ENCODE measurements around the gene LRP1B. TPM values are rescaled to one million over a fixed set of nuclear protein-coding genes. Genes with fewer than 3 reads are reported as not detected.

The LRP1B gene
- total RNA-seq, 3 donors from 2014 or later: not detected

- Mint-ChIP-seq H3K9me3 (peaks cover 11% of the 10 kb centered on the region), H3K36me3 (ENCODE audit: insufficient read depth) (no peaks in the 10 kb centered on the region), H3K4me3 (no peak overlapping the region), H3K27me3 (ENCODE audit: low read depth) (no peaks in the 10 kb centered on the region), H3K4me1 (ENCODE audit: low read depth) (no peaks in the 10 kb centered on the region)
- no peak for DNase-seq
- ATAC-seq: no peak
Measured at GRCh38 chr2:141411419-141411818, 719.4 kb downstream of the LRP1B start.

GRCh38 chr2:141399270-141399669 is 731.5 kb downstream of the LRP1B start:
- peaks cover 3% of the 10 kb centered on the region for H3K9me3 Mint-ChIP-seq
- H3K27me3 Mint-ChIP-seq (ENCODE audit: low read depth): no peaks in the 10 kb centered on the region
- DNase-seq (no peak), ATAC-seq (no peak)
- H3K4me3 Mint-ChIP-seq: no peak overlapping the region
- no peaks in the 10 kb centered on the region for H3K36me3 Mint-ChIP-seq (ENCODE audit: insufficient read depth)
- H3K4me1 Mint-ChIP-seq (ENCODE audit: low read depth): no peaks in the 10 kb centered on the region

GRCh38 chr2:141393214-141393545 is 737.6 kb downstream of the LRP1B start:
- H3K4me1 Mint-ChIP-seq (ENCODE audit: low read depth): no peaks in the 10 kb centered on the region
- H3K9me3 Mint-ChIP-seq: peaks cover 14% of the 10 kb centered on the region
- ATAC-seq: no peak
- H3K4me3 Mint-ChIP-seq: no peak overlapping the region
- no peak for DNase-seq
- no peaks in the 10 kb centered on the region for H3K36me3 Mint-ChIP-seq (ENCODE audit: insufficient read depth)
- no peaks in the 10 kb centered on the region for H3K27me3 Mint-ChIP-seq (ENCODE audit: low read depth)

GRCh38 chr2:141392517-141393213 is 738.2 kb downstream of the LRP1B start:
- DNase-seq (no peak), ATAC-seq (no peak)
- H3K36me3 Mint-ChIP-seq (ENCODE audit: insufficient read depth): no peaks in the 10 kb centered on the region
- no peak overlapping the region for H3K4me3 Mint-ChIP-seq
- no peaks in the 10 kb centered on the region for H3K4me1 Mint-ChIP-seq (ENCODE audit: low read depth)
- H3K9me3 Mint-ChIP-seq: peaks cover 14% of the 10 kb centered on the region
- no peaks in the 10 kb centered on the region for H3K27me3 Mint-ChIP-seq (ENCODE audit: low read depth)

- Mint-ChIP-seq H3K4me1 (ENCODE audit: low read depth) (no peaks in the 10 kb centered on the region), H3K9me3 (peaks cover 26% of the 10 kb centered on the region), H3K4me3 (no peak overlapping the region), H3K36me3 (ENCODE audit: insufficient read depth) (no peaks in the 10 kb centered on the region), H3K27me3 (ENCODE audit: low read depth) (no peaks in the 10 kb centered on the region)
- ATAC-seq (no peak), DNase-seq (no peak)
Measured at GRCh38 chr2:141386168-141386567, 744.6 kb downstream of the LRP1B start.

GRCh38 chr2:141384676-141385075 is 746.1 kb downstream of the LRP1B start:
- Mint-ChIP-seq H3K27me3 (ENCODE audit: low read depth) (no peaks in the 10 kb centered on the region), H3K4me3 (no peak overlapping the region), H3K9me3 (peaks cover 23% of the 10 kb centered on the region), H3K36me3 (ENCODE audit: insufficient read depth) (no peaks in the 10 kb centered on the region), H3K4me1 (ENCODE audit: low read depth) (no peaks in the 10 kb centered on the region)
- ATAC-seq: no peak
- DNase-seq: no peak

- Mint-ChIP-seq H3K4me3 (no peak overlapping the region), H3K9me3 (peaks cover 19% of the 10 kb centered on the region), H3K27me3 (ENCODE audit: low read depth) (no peaks in the 10 kb centered on the region), H3K36me3 (ENCODE audit: insufficient read depth) (no peaks in the 10 kb centered on the region), H3K4me1 (ENCODE audit: low read depth) (no peaks in the 10 kb centered on the region)
- ATAC-seq: no peak
- no peak for DNase-seq
Measured at GRCh38 chr2:141381946-141382345, 748.9 kb downstream of the LRP1B start.

- no peaks in the 10 kb centered on the region for H3K27me3 Mint-ChIP-seq (ENCODE audit: low read depth)
- peaks cover 14% of the 10 kb centered on the region for H3K9me3 Mint-ChIP-seq
- H3K36me3 Mint-ChIP-seq (ENCODE audit: insufficient read depth): no peaks in the 10 kb centered on the region
- no peaks in the 10 kb centered on the region for H3K4me1 Mint-ChIP-seq (ENCODE audit: low read depth)
- ATAC-seq: no peak
- no peak overlapping the region for H3K4me3 Mint-ChIP-seq
- DNase-seq: no peak
Measured at GRCh38 chr2:141380008-141380979, 750.5 kb downstream of the LRP1B start.

GRCh38 chr2:141364821-141365220 is 766.0 kb downstream of the LRP1B start:
- H3K27me3 Mint-ChIP-seq (ENCODE audit: low read depth): no peaks in the 10 kb centered on the region
- ATAC-seq (no peak), DNase-seq (no peak)
- H3K4me3 Mint-ChIP-seq: no peak overlapping the region
- H3K36me3 Mint-ChIP-seq (ENCODE audit: insufficient read depth): no peaks in the 10 kb centered on the region
- peaks cover 14% of the 10 kb centered on the region for H3K9me3 Mint-ChIP-seq
- no peaks in the 10 kb centered on the region for H3K4me1 Mint-ChIP-seq (ENCODE audit: low read depth)

GRCh38 chr2:141362311-141362710 is 768.5 kb downstream of the LRP1B start:
- no peaks in the 10 kb centered on the region for H3K27me3 Mint-ChIP-seq (ENCODE audit: low read depth)
- no peaks in the 10 kb centered on the region for H3K4me1 Mint-ChIP-seq (ENCODE audit: low read depth)
- H3K4me3 Mint-ChIP-seq: no peak overlapping the region
- H3K36me3 Mint-ChIP-seq (ENCODE audit: insufficient read depth): no peaks in the 10 kb centered on the region
- DNase-seq (no peak), ATAC-seq (no peak)
- H3K9me3 Mint-ChIP-seq: peaks cover 12% of the 10 kb centered on the region

GRCh38 chr2:141348481-141348880 is 782.3 kb downstream of the LRP1B start:
- Mint-ChIP-seq H3K4me1 (ENCODE audit: low read depth) (no peaks in the 10 kb centered on the region), H3K9me3 (peaks cover 38% of the 10 kb centered on the region), H3K4me3 (no peak overlapping the region), H3K27me3 (ENCODE audit: low read depth) (no peaks in the 10 kb centered on the region), H3K36me3 (ENCODE audit: insufficient read depth) (no peaks in the 10 kb centered on the region)
- DNase-seq (no peak), ATAC-seq (no peak)

- DNase-seq (no peak), ATAC-seq (no peak)
Measured at GRCh38 chr2:141341444-141341843, 789.4 kb downstream of the LRP1B start.

GRCh38 chr2:141331127-141331526 is 799.7 kb downstream of the LRP1B start:
- ATAC-seq (no peak), DNase-seq (no peak)
- Mint-ChIP-seq H3K27me3 (ENCODE audit: low read depth) (no peaks in the 10 kb centered on the region), H3K4me1 (ENCODE audit: low read depth) (no peaks in the 10 kb centered on the region), H3K36me3 (ENCODE audit: insufficient read depth) (no peaks in the 10 kb centered on the region), H3K4me3 (no peak overlapping the region), H3K9me3 (peaks cover 10% of the 10 kb centered on the region)

More at GRCh38 chr2:141341444-141341843, 789.4 kb downstream of the LRP1B start:
- H3K27me3 Mint-ChIP-seq (ENCODE audit: low read depth): no peaks in the 10 kb centered on the region
- H3K4me1 Mint-ChIP-seq (ENCODE audit: low read depth): no peaks in the 10 kb centered on the region
- H3K36me3 Mint-ChIP-seq (ENCODE audit: insufficient read depth): no peaks in the 10 kb centered on the region
- peaks cover 35% of the 10 kb centered on the region for H3K9me3 Mint-ChIP-seq
- H3K4me3 Mint-ChIP-seq: no peak overlapping the region

- H3K4me1 Mint-ChIP-seq (ENCODE audit: low read depth): no peaks in the 10 kb centered on the region
- DNase-seq (no peak), ATAC-seq (no peak)
- H3K9me3 Mint-ChIP-seq: peaks cover 6% of the 10 kb centered on the region
- H3K4me3 Mint-ChIP-seq: no peak overlapping the region
- no peaks in the 10 kb centered on the region for H3K27me3 Mint-ChIP-seq (ENCODE audit: low read depth)
- no peaks in the 10 kb centered on the region for H3K36me3 Mint-ChIP-seq (ENCODE audit: insufficient read depth)
Measured at GRCh38 chr2:141329964-141330363, 800.9 kb downstream of the LRP1B start.

- Mint-ChIP-seq H3K27me3 (ENCODE audit: low read depth) (no peaks in the 10 kb centered on the region), H3K4me1 (ENCODE audit: low read depth) (no peaks in the 10 kb centered on the region), H3K9me3 (peaks cover 12% of the 10 kb centered on the region), H3K36me3 (ENCODE audit: insufficient read depth) (no peaks in the 10 kb centered on the region), H3K4me3 (no peak overlapping the region)
- no peak for ATAC-seq
- DNase-seq: no peak
Measured at GRCh38 chr2:141323571-141323970, 807.2 kb downstream of the LRP1B start.

Data from activated T-cell treated with anti-CD3 and anti-CD28 coated beads, Interleukin-2, amount 50 U/mL, for 4 hours (primary cell).